ENCODE results near the gene BCORL1.

The BCORL1 gene

GRCh38 chrX:130014356-130014755 is 31.9 kb downstream of the BCORL1 start:
- DNase-seq: no peak

GRCh38 chrX:130014770-130015169 is 32.3 kb downstream of the BCORL1 start:
- no peak for DNase-seq

GRCh38 chrX:130015181-130015580 is 32.7 kb downstream of the BCORL1 start:
- no peak for DNase-seq

GRCh38 chrX:130018143-130018542 is 35.7 kb downstream of the BCORL1 start:
- no peak for DNase-seq

GRCh38 chrX:130020661-130021324 is 38.4 kb downstream of the BCORL1 start:
- DNase-seq: no peak

- DNase-seq: peak; percentile 15
Observed at GRCh38 chrX:130024127-130024526, 41.7 kb downstream of the BCORL1 start.

- DNase-seq: no peak
Observed at GRCh38 chrX:130025256-130025655, 42.8 kb downstream of the BCORL1 start.

- DNase-seq: no peak
Observed at GRCh38 chrX:130027569-130027968, 45.1 kb downstream of the BCORL1 start.

GRCh38 chrX:130028196-130028595 is 45.8 kb downstream of the BCORL1 start:
- DNase-seq: peak; percentile 0

- DNase-seq: no peak
Observed at GRCh38 chrX:130030826-130031225, 48.4 kb downstream of the BCORL1 start.

- no peak for DNase-seq
Observed at GRCh38 chrX:130032552-130032951, 50.1 kb downstream of the BCORL1 start.

GRCh38 chrX:130034178-130034577 is 51.7 kb downstream of the BCORL1 start:
- DNase-seq: no peak

- DNase-seq: no peak
Observed at GRCh38 chrX:130039847-130040246, 57.4 kb downstream of the BCORL1 start.

- no peak for DNase-seq
Observed at GRCh38 chrX:130047416-130047815, 65.0 kb downstream of the BCORL1 start.

- no peak for DNase-seq
Observed at GRCh38 chrX:130048686-130049222, 66.3 kb downstream of the BCORL1 start.

GRCh38 chrX:130049821-130050220 is 67.4 kb downstream of the BCORL1 start:
- no peak for DNase-seq

GRCh38 chrX:130051176-130051845 is 68.9 kb downstream of the BCORL1 start:
- no peak for DNase-seq

- no peak for DNase-seq
Observed at GRCh38 chrX:130053236-130053635, 70.8 kb downstream of the BCORL1 start.

- no peak for DNase-seq
Observed at GRCh38 chrX:130055103-130055502, 72.7 kb downstream of the BCORL1 start.

- no peak for DNase-seq
Observed at GRCh38 chrX:130055899-130056298, 73.5 kb downstream of the BCORL1 start.

GRCh38 chrX:130057209-130057608 is 74.8 kb downstream of the BCORL1 start:
- DNase-seq: no peak

GRCh38 chrX:130058652-130059051 is 76.2 kb downstream of the BCORL1 start:
- no peak for DNase-seq

- peak; percentile 14 for DNase-seq
Observed at GRCh38 chrX:130060122-130061069, 78.0 kb downstream of the BCORL1 start.
